GM19099 (cell line): Measurements from ENCODE around the gene ITGB3BP.

Experiments
- POLR2A ChIP-seq: IDR thresholded peaks from 3 replicates; pipeline ENCODE4 v1.6.1; 2011; ENCODE audit warnings: low read depth; ENCODE audit not compliant: insufficient read length; ENCODE audit errors: extremely low read depth

ITGB3BP gene

GRCh38 chr1:63522891-63523728, at the start of gene ITGB3BP, which contains the start of gene EFCAB7:
Gene ITGB3BP, minus strand, starts transcription at chr1:63523225. Its CDS starts 92 bp downstream, at chr1:63523133.
Gene EFCAB7, plus strand, starts transcription at chr1:63523525. Its CDS starts 2,048 bp downstream, at chr1:63525573.
- peak; percentile 62 for TF ChIP-seq POLR2A

GRCh38 chr1:63569640-63570316, 46.8 kb upstream of the ITGB3BP start:
- TF ChIP-seq POLR2A = no peak

- no peak for TF ChIP-seq POLR2A
Observed at GRCh38 chr1:63569068-63569467, 46.0 kb upstream of the ITGB3BP start.

GRCh38 chr1:63563745-63564144, 40.7 kb upstream of the ITGB3BP start:
- TF ChIP-seq POLR2A = no peak

GRCh38 chr1:63559357-63559756, 36.3 kb upstream of the ITGB3BP start:
- TF ChIP-seq POLR2A = no peak

GRCh38 chr1:63557365-63557987, 34.5 kb upstream of the ITGB3BP start:
- TF ChIP-seq POLR2A = no peak

GRCh38 chr1:63555480-63555879, 32.5 kb upstream of the ITGB3BP start:
- no peak for TF ChIP-seq POLR2A

GRCh38 chr1:63548877-63549276, 25.9 kb upstream of the ITGB3BP start:
- no peak for TF ChIP-seq POLR2A

GRCh38 chr1:63548303-63548702, 25.3 kb upstream of the ITGB3BP start:
- no peak for TF ChIP-seq POLR2A

- TF ChIP-seq POLR2A = no peak
Observed at GRCh38 chr1:63547621-63548294, 24.7 kb upstream of the ITGB3BP start.

GRCh38 chr1:63545780-63546179, 22.8 kb upstream of the ITGB3BP start:
- TF ChIP-seq POLR2A = no peak

GRCh38 chr1:63537940-63538339, 14.9 kb upstream of the ITGB3BP start:
- TF ChIP-seq POLR2A = no peak

GRCh38 chr1:63537006-63537405, 14.0 kb upstream of the ITGB3BP start:
- no peak for TF ChIP-seq POLR2A

- TF ChIP-seq POLR2A = no peak
Observed at GRCh38 chr1:63534406-63534805, 11.4 kb upstream of the ITGB3BP start.

GRCh38 chr1:63533931-63534330, 10.9 kb upstream of the ITGB3BP start:
- no peak for TF ChIP-seq POLR2A
